PC-9 (cell line): ENCODE measurements around the gene TPX2. TPM values are rescaled to one million over a fixed set of nuclear protein-coding genes. Genes with fewer than 3 reads are reported as not detected.

Source experiments
- BruUV-seq: library from RNA; stranded (reverse); fragments of 400-500 nt; replicated peaks from 2 replicates; lab custom pipeline; 2021; lab: Mats Ljungman, UMichigan
- CTCF ChIA-PET: fragments of 300-600 bp; sonication (Branson Sonifier 250); formaldehyde crosslinking; loops from one replicate; lab custom pipeline; 2022; ENCODE audit warnings: antibody characterized with exemption; lab: Charles Lee
- POLR2A ChIA-PET: fragments of 300-600 bp; sonication (Branson Sonifier 250); formaldehyde crosslinking; loops from one replicate; lab custom pipeline; 2022; ENCODE audit warnings: antibody characterized with exemption; ENCODE audit not compliant: unreplicated experiment; lab: Charles Lee
- DNase-seq, 2 experiments: peaks; one replicate each; pipeline versions ENCODE4 v3.0.0 to v3.0.0-alpha.2; 2015 to 2022; ENCODE audit warnings: mixed read lengths in 1 of 2
- H2AFZ ChIP-seq: fragments of 200-600 bp; sonication (generic); 2 replicates; pipeline ENCODE4 v1.8.1; 2017; ENCODE audit warnings: antibody characterized with exemption
- H3F3A ChIP-seq: fragments of 200-600 bp; sonication (generic); 2 replicates; pipeline ENCODE4 v1.8.1; 2017; ENCODE audit warnings: antibody characterized with exemption, mild to moderate bottlenecking, low read depth; ENCODE audit not compliant: insufficient read depth
- H3K27ac ChIP-seq: fragments of 200-600 bp; sonication (generic); 2 replicates; pipeline ENCODE4 v1.6.1; 2016; ENCODE audit warnings: mixed run types
- H3K27me3 ChIP-seq: fragments of 200-600 bp; sonication (generic); 2 replicates; pipeline ENCODE4 v1.6.1; 2016; ENCODE audit warnings: low read depth, mixed run types; ENCODE audit not compliant: insufficient read depth
- H3K36me3 ChIP-seq: fragments of 200-600 bp; sonication (generic); 2 replicates; pipeline ENCODE4 v1.6.1; 2016; ENCODE audit warnings: low read depth, mixed run types
- H3K4me1 ChIP-seq: fragments of 200-600 bp; sonication (generic); replicated peaks from 2 replicates; pipeline ENCODE4 v1.6.1; 2016; ENCODE audit warnings: mixed run types; ENCODE audit not compliant: insufficient read depth
- H3K4me2 ChIP-seq: fragments of 200-600 bp; sonication (generic); 2 replicates; pipeline ENCODE4 v1.6.1; 2017; ENCODE audit warnings: mixed run types
- H3K4me3 ChIP-seq: fragments of 200-600 bp; sonication (generic); 2 replicates; pipeline ENCODE4 v1.6.1; 2016; ENCODE audit warnings: mixed run types
- H3K79me2 ChIP-seq: fragments of 200-600 bp; sonication (generic); 2 replicates; pipeline ENCODE4 v1.6.1; 2017; ENCODE audit warnings: low read depth, mixed run types
- H3K9me2 ChIP-seq: fragments of 200-600 bp; sonication (generic); 2 replicates; pipeline ENCODE4 v1.8.1; 2017; ENCODE audit warnings: mild to moderate bottlenecking; ENCODE audit not compliant: insufficient read depth
- H3K9me3 ChIP-seq: fragments of 200-600 bp; sonication (generic); 2 replicates; pipeline ENCODE4 v1.8.1; 2016; ENCODE audit warnings: low read depth; ENCODE audit not compliant: insufficient read depth
- H4K20me1 ChIP-seq: fragments of 200-600 bp; sonication (generic); 2 replicates; pipeline ENCODE4 v1.8.1; 2017; ENCODE audit not compliant: insufficient read depth
- EZH2 ChIP-seq: fragments of 200-600 bp; sonication (generic); IDR thresholded peaks from 2 replicates; pipeline ENCODE4 v1.8.0; 2017; ENCODE audit warnings: antibody characterized with exemption, low read depth
- intact Hi-C: fragments of 100-400 bp; cut with micrococcal nuclease; formaldehyde crosslinking; loops from one replicate; pipeline ENCODE4 v1.10.0; 2022; ENCODE audit not compliant: unreplicated experiment
- total RNA-seq: library from RNA; stranded (reverse); gene quantifications from 2 replicates; pipeline ENCODE4 v1.2.3, GENCODE V29; 2021
- TF ChIP-seq, protein P1 (sequence below): fragments of 200-600 bp; sonication (generic); conservative IDR thresholded peaks from 2 replicates; pipeline ENCODE4 v1.6.1; 2017; ENCODE audit warnings: mixed run types, antibody characterized with exemption, mild to moderate bottlenecking, moderate library complexity

TPX2 gene
- total RNA-seq, 1 experiment from 2014 or later, result 164 TPM

DNA sequence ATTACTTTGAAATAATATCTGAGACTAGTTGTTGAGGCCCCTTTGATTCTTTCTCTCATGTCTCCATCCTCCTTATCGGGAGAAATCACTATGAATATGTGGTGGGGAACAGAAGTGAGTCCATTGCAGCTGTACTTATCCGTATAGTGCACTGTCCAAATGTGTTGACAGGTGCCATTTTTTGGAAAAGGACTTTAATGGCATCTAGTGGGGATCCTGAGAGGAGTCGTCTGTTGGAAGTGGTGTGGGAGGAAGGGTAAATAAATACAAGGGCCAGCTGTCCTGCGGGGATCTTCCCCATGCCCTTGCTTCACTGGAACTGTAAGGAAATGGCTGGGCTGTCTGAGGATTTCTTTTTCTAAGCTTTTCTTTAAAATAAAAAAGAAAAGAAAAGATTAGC is 19.4 kb downstream of the TPX2 start:
- TF ChIP-seq, protein P1, sequence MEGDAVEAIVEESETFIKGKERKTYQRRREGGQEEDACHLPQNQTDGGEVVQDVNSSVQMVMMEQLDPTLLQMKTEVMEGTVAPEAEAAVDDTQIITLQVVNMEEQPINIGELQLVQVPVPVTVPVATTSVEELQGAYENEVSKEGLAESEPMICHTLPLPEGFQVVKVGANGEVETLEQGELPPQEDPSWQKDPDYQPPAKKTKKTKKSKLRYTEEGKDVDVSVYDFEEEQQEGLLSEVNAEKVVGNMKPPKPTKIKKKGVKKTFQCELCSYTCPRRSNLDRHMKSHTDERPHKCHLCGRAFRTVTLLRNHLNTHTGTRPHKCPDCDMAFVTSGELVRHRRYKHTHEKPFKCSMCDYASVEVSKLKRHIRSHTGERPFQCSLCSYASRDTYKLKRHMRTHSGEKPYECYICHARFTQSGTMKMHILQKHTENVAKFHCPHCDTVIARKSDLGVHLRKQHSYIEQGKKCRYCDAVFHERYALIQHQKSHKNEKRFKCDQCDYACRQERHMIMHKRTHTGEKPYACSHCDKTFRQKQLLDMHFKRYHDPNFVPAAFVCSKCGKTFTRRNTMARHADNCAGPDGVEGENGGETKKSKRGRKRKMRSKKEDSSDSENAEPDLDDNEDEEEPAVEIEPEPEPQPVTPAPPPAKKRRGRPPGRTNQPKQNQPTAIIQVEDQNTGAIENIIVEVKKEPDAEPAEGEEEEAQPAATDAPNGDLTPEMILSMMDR, result no peak
- no peak for TF ChIP-seq EZH2
- POLR2A ChIA-PET, result interaction anchor here (0.6 kb wide), 1 partner anchor 223 kb away, joined by 3 read pairs; no protein-coding TSS in a partner anchor
- no peak for DNase-seq

DNA sequence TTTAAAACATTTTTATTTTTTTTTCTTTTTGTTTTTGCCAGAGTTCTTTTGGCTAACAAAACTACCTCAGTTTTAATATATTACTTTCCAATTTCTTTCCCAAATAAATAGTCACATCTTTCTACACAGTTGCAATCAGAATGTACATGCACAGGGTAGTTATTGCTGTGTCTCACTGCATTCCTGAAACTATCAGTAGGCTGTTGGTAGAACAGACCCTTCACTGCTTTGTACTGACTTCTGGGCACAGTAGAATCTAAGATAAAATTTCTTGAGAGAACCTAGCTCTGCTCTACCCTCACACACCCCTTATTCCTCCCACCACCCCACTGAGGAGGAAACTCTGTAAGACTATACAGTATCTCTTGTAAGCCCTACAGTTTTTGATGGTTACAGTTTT is 19.9 kb downstream of the TPX2 start:
- Histone ChIP-seq H3K36me3 (peaks cover 5% of the 10 kb centered on the region), H2AFZ (no peak overlapping the region), H3K9me3 (no peaks in the 10 kb centered on the region), H3K4me1 (no peaks in the 10 kb centered on the region), H3K4me2 (no peak overlapping the region), H3F3A (peaks cover 16% of the 10 kb centered on the region; the same call in 1 of the 2 replicates), H4K20me1 (peaks cover 4% of the 10 kb centered on the region), H3K27me3 (no peaks in the 10 kb centered on the region), H3K9me2 (no peaks in the 10 kb centered on the region), H3K79me2 (peaks cover 72% of the 10 kb centered on the region), H3K4me3 (no peak overlapping the region), H3K27ac (no peak overlapping the region)
- no peak for DNase-seq
- BruUV-seq, result no TSS peak
- CTCF ChIA-PET, result interaction anchor here (0.7 kb wide), 1 partner anchor 198 kb away, joined by 5 read pairs; no protein-coding TSS in a partner anchor
- POLR2A ChIA-PET, result interaction anchor here (0.6 kb wide), 1 partner anchor 223 kb away, joined by 3 read pairs; no protein-coding TSS in a partner anchor
- TF ChIP-seq EZH2, result no peak
- intact Hi-C loops, result no loop called here

More for the DNA sequence above, 19.4 kb downstream of the TPX2 start:
- CTCF ChIA-PET, result interaction anchor here (0.7 kb wide), 1 partner anchor 198 kb away, joined by 5 read pairs; no protein-coding TSS in a partner anchor
- Histone ChIP-seq H3F3A (peaks cover 16% of the 10 kb centered on the region; the same call in 1 of the 2 replicates), H3K36me3 (peaks cover 5% of the 10 kb centered on the region), H3K4me2 (no peak overlapping the region), H3K9me3 (no peaks in the 10 kb centered on the region), H2AFZ (no peak overlapping the region), H3K4me1 (no peaks in the 10 kb centered on the region), H4K20me1 (peaks cover 4% of the 10 kb centered on the region), H3K4me3 (no peak overlapping the region), H3K27ac (no peak overlapping the region), H3K9me2 (no peaks in the 10 kb centered on the region), H3K79me2 (peaks cover 77% of the 10 kb centered on the region), H3K27me3 (no peaks in the 10 kb centered on the region)
- intact Hi-C loops, result no loop called here
- no TSS peak for BruUV-seq

- H4K20me1 ChIP-seq, result peaks cover 4% of the 10 kb centered on the region
- no peaks in the 10 kb centered on the region for H3K9me2 ChIP-seq
- no peaks in the 10 kb centered on the region for H3K27me3 ChIP-seq
- H3K27ac ChIP-seq, result no peak overlapping the region
- H2AFZ ChIP-seq, result no peak overlapping the region
- TF ChIP-seq EZH2, result no peak
- TF ChIP-seq, protein P1, result no peak
- H3F3A ChIP-seq, result peaks cover 16% of the 10 kb centered on the region; the same call in 1 of the 2 replicates
- H3K4me3 ChIP-seq, result no peak overlapping the region
- intact Hi-C loops, result no loop called here
- H3K36me3 ChIP-seq, result peaks cover 5% of the 10 kb centered on the region; the same call in 1 of the 2 replicates
- no peak overlapping the region for H3K4me2 ChIP-seq
- POLR2A ChIA-PET, result no interaction called here
- H3K4me1 ChIP-seq, result no peaks in the 10 kb centered on the region
- CTCF ChIA-PET, result no interaction called here
- no peaks in the 10 kb centered on the region for H3K9me3 ChIP-seq
- H3K79me2 ChIP-seq, result peaks cover 71% of the 10 kb centered on the region
- no peak for DNase-seq
- no TSS peak for BruUV-seq
These were observed 20.9 kb downstream of the TPX2 start for GRCh38 chr20:31759836-31760518.
